MM.1S (cell line): Measurements from ENCODE around the gene TAS2R20.

Experiments
- DNase-seq: peaks from one replicate; pipeline ENCODE4 v3.0.0-alpha.2; 2015
- H2AFZ ChIP-seq: fragments of 300-600 bp; sonication (generic); 2 replicates; pipeline ENCODE4 v1.6.0; 2016; ENCODE audit warnings: antibody characterized with exemption, low read length
- H3F3A ChIP-seq: fragments of 300-600 bp; sonication (generic); 2 replicates; pipeline ENCODE4 v1.6.1; 2016; ENCODE audit warnings: mild to moderate bottlenecking, antibody characterized with exemption, low read length, moderate library complexity, mixed read lengths; ENCODE audit not compliant: insufficient read depth
- H3K27ac ChIP-seq: fragments of 300-600 bp; sonication (generic); 2 replicates; pipeline ENCODE4 v1.5.1; 2016; ENCODE audit warnings: mild to moderate bottlenecking, low read length
- H3K27me3 ChIP-seq: fragments of 300-600 bp; sonication (generic); replicated peaks from 2 replicates; pipeline ENCODE4 v1.6.0; 2016; ENCODE audit warnings: low read length; ENCODE audit not compliant: insufficient read depth
- H3K36me3 ChIP-seq: fragments of 300-600 bp; sonication (generic); replicated peaks from 2 replicates; pipeline ENCODE4 v1.6.1; 2016; ENCODE audit warnings: mild to moderate bottlenecking, low read length, mixed read lengths; ENCODE audit not compliant: insufficient read depth
- H3K4me1 ChIP-seq: fragments of 300-600 bp; sonication (generic); 2 replicates; pipeline ENCODE4 v1.6.1; 2016; ENCODE audit warnings: low read length, mixed read lengths
- H3K4me2 ChIP-seq: fragments of 300-600 bp; sonication (generic); 2 replicates; pipeline ENCODE4 v1.6.0; 2016; ENCODE audit warnings: low read depth, low read length
- H3K4me3 ChIP-seq: fragments of 300-600 bp; sonication (generic); 2 replicates; pipeline ENCODE4 v1.5.1; 2016; ENCODE audit warnings: low read length, mixed read lengths
- H3K79me2 ChIP-seq: fragments of 300-600 bp; sonication (generic); 2 replicates; pipeline ENCODE4 v1.6.1; 2016; ENCODE audit warnings: mixed run types, low read length, mixed read lengths
- H3K9ac ChIP-seq: fragments of 300-600 bp; sonication (generic); 2 replicates; pipeline ENCODE4 v1.6.1; 2016; ENCODE audit warnings: low read length, mixed read lengths
- H3K9me2 ChIP-seq: fragments of 300-600 bp; sonication (generic); replicated peaks from 2 replicates; pipeline ENCODE4 v1.6.1; 2016; ENCODE audit warnings: mild to moderate bottlenecking, low read length, mixed read lengths; ENCODE audit not compliant: insufficient read depth
- H3K9me3 ChIP-seq: fragments of 300-600 bp; sonication (generic); replicated peaks from 2 replicates; pipeline ENCODE4 v1.6.1; 2016; ENCODE audit warnings: mild to moderate bottlenecking, low read length, mixed read lengths; ENCODE audit not compliant: insufficient read depth
- H4K20me1 ChIP-seq: fragments of 300-600 bp; sonication (generic); 2 replicates; pipeline ENCODE4 v1.6.1; 2016; ENCODE audit warnings: mild to moderate bottlenecking, low read length, moderate library complexity, mixed read lengths; ENCODE audit not compliant: insufficient read depth
- CTCF ChIP-seq: fragments of 300-600 bp; sonication (generic); IDR thresholded peaks from 2 replicates; pipeline ENCODE4 v1.5.1; 2016; ENCODE audit warnings: antibody characterized with exemption, low read length, mixed read lengths
- EZH2 ChIP-seq: fragments of 300-600 bp; sonication (generic); optimal IDR thresholded peaks from 2 replicates; pipeline ENCODE3; 2017; ENCODE audit warnings: low read depth, mild to moderate bottlenecking, antibody characterized with exemption, low read length, mixed read lengths
- EZH2phosphoT487 ChIP-seq: fragments of 300-600 bp; sonication (generic); IDR thresholded peaks from 2 replicates; pipeline ENCODE4 v1.6.1; 2018; ENCODE audit warnings: antibody characterized with exemption, low read length

TAS2R20 gene

GRCh38 chr12:10965476-10965875 is 32.6 kb downstream of the TAS2R20 start:
- Histone ChIP-seq H3K9me3 (no peaks in the 10 kb centered on the region), H3K79me2 (no peaks in the 10 kb centered on the region), H4K20me1 (no peaks in the 10 kb centered on the region), H3F3A (no peaks in the 10 kb centered on the region), H3K9me2 (no peaks in the 10 kb centered on the region), H3K27me3 (no peaks in the 10 kb centered on the region), H3K9ac (no peak overlapping the region), H3K4me2 (no peak overlapping the region), H3K4me1 (no peaks in the 10 kb centered on the region), H3K4me3 (no peak overlapping the region), H3K27ac (no peak overlapping the region), H3K36me3 (no peaks in the 10 kb centered on the region), H2AFZ (no peak overlapping the region)
- DNase-seq = no peak
- TF ChIP-seq CTCF = no peak

GRCh38 chr12:10960211-10960610 is 37.9 kb downstream of the TAS2R20 start:
- Histone ChIP-seq H3K27ac (no peak overlapping the region), H2AFZ (no peak overlapping the region), H3K79me2 (peaks cover 5% of the 10 kb centered on the region; the same call in 1 of the 2 replicates), H3F3A (no peaks in the 10 kb centered on the region), H3K9ac (no peak overlapping the region), H3K4me3 (no peak overlapping the region), H3K27me3 (no peaks in the 10 kb centered on the region), H3K4me2 (no peak overlapping the region), H3K36me3 (no peaks in the 10 kb centered on the region), H4K20me1 (no peaks in the 10 kb centered on the region), H3K9me2 (no peaks in the 10 kb centered on the region), H3K9me3 (no peaks in the 10 kb centered on the region), H3K4me1 (no peaks in the 10 kb centered on the region)
- TF ChIP-seq CTCF (no peak), EZH2 (no peak), EZH2phosphoT487 (no peak)
- no peak for DNase-seq

- Histone ChIP-seq H3K4me3 (no peak overlapping the region), H3K9me3 (no peaks in the 10 kb centered on the region), H3K4me2 (no peak overlapping the region), H3K27me3 (no peaks in the 10 kb centered on the region), H3K4me1 (no peaks in the 10 kb centered on the region), H3K9me2 (no peaks in the 10 kb centered on the region), H4K20me1 (no peaks in the 10 kb centered on the region), H2AFZ (no peak overlapping the region), H3K27ac (no peak overlapping the region), H3K36me3 (no peaks in the 10 kb centered on the region), H3K79me2 (peaks cover 5% of the 10 kb centered on the region; the same call in 1 of the 2 replicates), H3F3A (no peaks in the 10 kb centered on the region), H3K9ac (no peak overlapping the region)
- DNase-seq = no peak
- TF ChIP-seq CTCF = no peak
- no peak for TF ChIP-seq EZH2
- TF ChIP-seq EZH2phosphoT487 = no peak
These were observed 38.3 kb downstream of the TAS2R20 start for GRCh38 chr12:10959804-10960203.
